HCT116 (cell line): ENCODE measurements around the gene PDLIM5.

Source experiments
- CEBPB ChIP-seq: IDR thresholded peaks from 2 replicates; pipeline ENCODE4 v1.6.1; 2012; ENCODE audit warnings: low read depth
- CTCF ChIP-seq, 3 experiments: fragments of 200-600 bp in 1 of 3; sonication (generic) in 1 of 3; IDR thresholded peaks in 2 of 3; conservative IDR thresholded peaks in 1 of 3; 2 replicates each; pipeline ENCODE4 v1.5.1; 2012 to 2017; ENCODE audit warnings: low read depth in 2 of 3, low read length in 2 of 3, antibody characterized with exemption in 1 of 3, borderline replicate concordance in 1 of 3, control low read depth in 1 of 3, mild to moderate bottlenecking in 1 of 3, mixed read lengths in 1 of 3, mixed run types in 1 of 3, moderate library complexity in 1 of 3; ENCODE audit not compliant: insufficient read depth in 1 of 3
- EZH2phosphoT487 ChIP-seq: fragments of 200-600 bp; IDR thresholded peaks from 2 replicates; pipeline ENCODE4 v1.6.1; 2018; ENCODE audit warnings: antibody characterized with exemption, borderline replicate concordance
- POLR2A ChIP-seq: IDR thresholded peaks from 2 replicates; pipeline ENCODE4 v1.7.0; 2011; ENCODE audit warnings: borderline replicate concordance; ENCODE audit not compliant: insufficient read depth, insufficient read length; ENCODE audit errors: extremely low read depth
- TF ChIP-seq, protein P1 (sequence below): IDR thresholded peaks from 2 replicates; pipeline ENCODE4 v1.6.1; 2012
- TF ChIP-seq, protein P2 (sequence below): IDR thresholded peaks from 2 replicates; pipeline ENCODE4 v1.6.1; 2012; ENCODE audit warnings: low read depth

GRCh38 chr4:94491322-94491721 lies 39.6 kb downstream of the PDLIM5 start:
- no peak for TF ChIP-seq POLR2A
- TF ChIP-seq CTCF (IDR thresholded peaks at IDR 0.05 in 2 of 3, conservative IDR thresholded peaks at IDR 0.05 in 1 of 3; ENCODE audit: borderline replicate concordance in 1 of 3, insufficient read depth in 1 of 3, low read depth in 2 of 3, low read length in 2 of 3), result no peak
- TF ChIP-seq, protein P1, sequence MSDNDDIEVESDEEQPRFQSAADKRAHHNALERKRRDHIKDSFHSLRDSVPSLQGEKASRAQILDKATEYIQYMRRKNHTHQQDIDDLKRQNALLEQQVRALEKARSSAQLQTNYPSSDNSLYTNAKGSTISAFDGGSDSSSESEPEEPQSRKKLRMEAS, result no peak
- TF ChIP-seq, protein P2, sequence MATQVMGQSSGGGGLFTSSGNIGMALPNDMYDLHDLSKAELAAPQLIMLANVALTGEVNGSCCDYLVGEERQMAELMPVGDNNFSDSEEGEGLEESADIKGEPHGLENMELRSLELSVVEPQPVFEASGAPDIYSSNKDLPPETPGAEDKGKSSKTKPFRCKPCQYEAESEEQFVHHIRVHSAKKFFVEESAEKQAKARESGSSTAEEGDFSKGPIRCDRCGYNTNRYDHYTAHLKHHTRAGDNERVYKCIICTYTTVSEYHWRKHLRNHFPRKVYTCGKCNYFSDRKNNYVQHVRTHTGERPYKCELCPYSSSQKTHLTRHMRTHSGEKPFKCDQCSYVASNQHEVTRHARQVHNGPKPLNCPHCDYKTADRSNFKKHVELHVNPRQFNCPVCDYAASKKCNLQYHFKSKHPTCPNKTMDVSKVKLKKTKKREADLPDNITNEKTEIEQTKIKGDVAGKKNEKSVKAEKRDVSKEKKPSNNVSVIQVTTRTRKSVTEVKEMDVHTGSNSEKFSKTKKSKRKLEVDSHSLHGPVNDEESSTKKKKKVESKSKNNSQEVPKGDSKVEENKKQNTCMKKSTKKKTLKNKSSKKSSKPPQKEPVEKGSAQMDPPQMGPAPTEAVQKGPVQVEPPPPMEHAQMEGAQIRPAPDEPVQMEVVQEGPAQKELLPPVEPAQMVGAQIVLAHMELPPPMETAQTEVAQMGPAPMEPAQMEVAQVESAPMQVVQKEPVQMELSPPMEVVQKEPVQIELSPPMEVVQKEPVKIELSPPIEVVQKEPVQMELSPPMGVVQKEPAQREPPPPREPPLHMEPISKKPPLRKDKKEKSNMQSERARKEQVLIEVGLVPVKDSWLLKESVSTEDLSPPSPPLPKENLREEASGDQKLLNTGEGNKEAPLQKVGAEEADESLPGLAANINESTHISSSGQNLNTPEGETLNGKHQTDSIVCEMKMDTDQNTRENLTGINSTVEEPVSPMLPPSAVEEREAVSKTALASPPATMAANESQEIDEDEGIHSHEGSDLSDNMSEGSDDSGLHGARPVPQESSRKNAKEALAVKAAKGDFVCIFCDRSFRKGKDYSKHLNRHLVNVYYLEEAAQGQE, result no peak
- TF ChIP-seq EZH2phosphoT487, result no peak
- TF ChIP-seq CEBPB, result no peak
